ENCODE data around the gene FAM78B.
A peak's percentile ranks its signal among the peaks of the same experiment; 100 is the strongest.

FAM78B gene

GRCh38 chr1:166152978-166153377, 13.8 kb downstream of the FAM78B start:
- no CpG with 5 or more reads among the region's 2 CpGs for WGBS, 2 donors (ENCODE audit: extremely low coverage in 2 of 2, insufficient read length in 2 of 2, insufficient replicate concordance in 1 of 2)

GRCh38 chr1:166151804-166152203, 15.0 kb downstream of the FAM78B start:
- H3K79me1 ChIP-seq (ENCODE audit: low read depth, low read length): no peaks in the 10 kb centered on the region

More at GRCh38 chr1:166152978-166153377, 13.8 kb downstream of the FAM78B start:
- Histone ChIP-seq H3K23ac (ENCODE audit: low read depth, low read length, poor library complexity) (no peak overlapping the region), H2BK5ac (ENCODE audit: low read length) (no peak overlapping the region), H2AK5ac (ENCODE audit: low read depth, low read length) (no peak overlapping the region), H3K14ac (ENCODE audit: low read length) (no peak overlapping the region), H3K9me3 (replicated peaks in 1 of 2; ENCODE audit: control insufficient read depth in 2 of 2, insufficient read depth in 1 of 2, low read depth in 1 of 2, low read length in 2 of 2) (no peaks in the 10 kb centered on the region), H3K4me1 (ENCODE audit: control insufficient read depth in 2 of 2, insufficient read depth in 1 of 2, low read depth in 1 of 2, low read length in 2 of 2) (no peaks in the 10 kb centered on the region), H3K27me3 (ENCODE audit: control insufficient read depth in 3 of 3, insufficient read depth in 3 of 3, low read depth in 1 of 3, low read length in 3 of 3) (no peaks in the 10 kb centered on the region), H3K18ac (ENCODE audit: low read length) (no peak overlapping the region), H3K79me1 (ENCODE audit: low read depth, low read length) (no peaks in the 10 kb centered on the region), H2BK12ac (ENCODE audit: low read length) (no peak overlapping the region), H3K4ac (ENCODE audit: low read length) (no peak overlapping the region), H2BK120ac (ENCODE audit: low read depth, low read length) (no peak overlapping the region), H4K91ac (ENCODE audit: low read depth, low read length, poor library complexity) (no peak overlapping the region), H3K36me3 (replicated peaks in 1 of 2; ENCODE audit: control insufficient read depth in 2 of 2, insufficient read depth in 2 of 2, low read length in 2 of 2) (no peaks in the 10 kb centered on the region), H2BK15ac (ENCODE audit: low read length) (no peak overlapping the region), H3K4me3 (ENCODE audit: low read length in 2 of 2) (no peak overlapping the region), H4K8ac (ENCODE audit: low read depth, low read length) (no peak overlapping the region), H2AFZ (ENCODE audit: low read length) (no peak overlapping the region), H3K4me2 (ENCODE audit: insufficient read depth, low read length, poor library complexity, severe bottlenecking) (no peak overlapping the region), H3K9ac (ENCODE audit: low read depth, low read length, poor library complexity) (no peak overlapping the region), H3K27ac (replicated peaks; ENCODE audit: low read length) (no peak overlapping the region)
- DNase-seq (ENCODE audit: low spot score): no peak

GRCh38 chr1:166145499-166145898, 21.3 kb downstream of the FAM78B start:
- no peak overlapping the region for H3K4me2 ChIP-seq (ENCODE audit: insufficient read depth, low read length, poor library complexity, severe bottlenecking)
- no peak overlapping the region for H3K23ac ChIP-seq (ENCODE audit: low read depth, low read length, poor library complexity)
- whole genome bisulfite sequencing, 2 donors (ENCODE audit: extremely low coverage in 2 of 2, insufficient read length in 2 of 2, insufficient replicate concordance in 1 of 2): no CpG with 5 or more reads among the region's 1 CpG
- H3K14ac ChIP-seq (ENCODE audit: low read length): no peak overlapping the region
- no peak overlapping the region for H2BK5ac ChIP-seq (ENCODE audit: low read length)
- no peaks in the 10 kb centered on the region for H3K27me3 ChIP-seq (ENCODE audit: control insufficient read depth in 3 of 3, insufficient read depth in 3 of 3, low read depth in 1 of 3, low read length in 3 of 3)
- H2BK12ac ChIP-seq (ENCODE audit: low read length): no peak overlapping the region
- H3K27ac ChIP-seq (replicated peaks; ENCODE audit: low read length): no peak overlapping the region
- no peak for DNase-seq (ENCODE audit: low spot score)
- H3K18ac ChIP-seq (ENCODE audit: low read length): no peak overlapping the region
- H3K4me3 ChIP-seq (ENCODE audit: low read length in 2 of 2): no peak overlapping the region
- no peak overlapping the region for H3K9ac ChIP-seq (ENCODE audit: low read depth, low read length, poor library complexity)
- H2BK120ac ChIP-seq (ENCODE audit: low read depth, low read length): no peak overlapping the region
- no peak overlapping the region for H2AK5ac ChIP-seq (ENCODE audit: low read depth, low read length)
- H4K8ac ChIP-seq (ENCODE audit: low read depth, low read length): no peak overlapping the region
- no peaks in the 10 kb centered on the region for H3K36me3 ChIP-seq (replicated peaks in 1 of 2; ENCODE audit: control insufficient read depth in 2 of 2, insufficient read depth in 2 of 2, low read length in 2 of 2)
- no peaks in the 10 kb centered on the region for H3K4me1 ChIP-seq (ENCODE audit: control insufficient read depth in 2 of 2, insufficient read depth in 1 of 2, low read depth in 1 of 2, low read length in 2 of 2)
- no peaks in the 10 kb centered on the region for H3K9me3 ChIP-seq (replicated peaks in 1 of 2; ENCODE audit: control insufficient read depth in 2 of 2, insufficient read depth in 1 of 2, low read depth in 1 of 2, low read length in 2 of 2)
- no peak overlapping the region for H4K91ac ChIP-seq (ENCODE audit: low read depth, low read length, poor library complexity)
- no peaks in the 10 kb centered on the region for H3K79me1 ChIP-seq (ENCODE audit: low read depth, low read length)
- no peak overlapping the region for H3K4ac ChIP-seq (ENCODE audit: low read length)
- H2BK15ac ChIP-seq (ENCODE audit: low read length): no peak overlapping the region
- H2AFZ ChIP-seq (ENCODE audit: low read length): no peak overlapping the region

More at GRCh38 chr1:166151804-166152203, 15.0 kb downstream of the FAM78B start:
- no peaks in the 10 kb centered on the region for H3K27me3 ChIP-seq (ENCODE audit: control insufficient read depth in 3 of 3, insufficient read depth in 3 of 3, low read depth in 1 of 3, low read length in 3 of 3)
- no peak overlapping the region for H2BK120ac ChIP-seq (ENCODE audit: low read depth, low read length)
- H4K8ac ChIP-seq (ENCODE audit: low read depth, low read length): no peak overlapping the region
- no peak overlapping the region for H2AK5ac ChIP-seq (ENCODE audit: low read depth, low read length)
- H3K18ac ChIP-seq (ENCODE audit: low read length): no peak overlapping the region
- H3K27ac ChIP-seq (replicated peaks; ENCODE audit: low read length): no peak overlapping the region
- no peak overlapping the region for H2BK12ac ChIP-seq (ENCODE audit: low read length)
- H3K14ac ChIP-seq (ENCODE audit: low read length): no peak overlapping the region
- H2BK15ac ChIP-seq (ENCODE audit: low read length): no peak overlapping the region
- no peak overlapping the region for H2AFZ ChIP-seq (ENCODE audit: low read length)
- no peaks in the 10 kb centered on the region for H3K4me1 ChIP-seq (ENCODE audit: control insufficient read depth in 2 of 2, insufficient read depth in 1 of 2, low read depth in 1 of 2, low read length in 2 of 2)
- no peak for DNase-seq (ENCODE audit: low spot score)
- no peak overlapping the region for H4K91ac ChIP-seq (ENCODE audit: low read depth, low read length, poor library complexity)
- H3K9me3 ChIP-seq (replicated peaks in 1 of 2; ENCODE audit: control insufficient read depth in 2 of 2, insufficient read depth in 1 of 2, low read depth in 1 of 2, low read length in 2 of 2): no peaks in the 10 kb centered on the region
- H3K36me3 ChIP-seq (replicated peaks in 1 of 2; ENCODE audit: control insufficient read depth in 2 of 2, insufficient read depth in 2 of 2, low read length in 2 of 2): no peaks in the 10 kb centered on the region
- no peak overlapping the region for H3K4ac ChIP-seq (ENCODE audit: low read length)
- H3K4me2 ChIP-seq (ENCODE audit: insufficient read depth, low read length, poor library complexity, severe bottlenecking): no peak overlapping the region
- no peak overlapping the region for H3K9ac ChIP-seq (ENCODE audit: low read depth, low read length, poor library complexity)
- H3K23ac ChIP-seq (ENCODE audit: low read depth, low read length, poor library complexity): no peak overlapping the region
- H3K4me3 ChIP-seq (ENCODE audit: low read length in 2 of 2): no peak overlapping the region
- no peak overlapping the region for H2BK5ac ChIP-seq (ENCODE audit: low read length)
- no CpG with 5 or more reads among the region's 5 CpGs for WGBS, 2 donors (ENCODE audit: extremely low coverage in 2 of 2, insufficient read length in 2 of 2, insufficient replicate concordance in 1 of 2)

- Histone ChIP-seq H3K9me3 (replicated peaks in 1 of 2; ENCODE audit: control insufficient read depth in 2 of 2, insufficient read depth in 1 of 2, low read depth in 1 of 2, low read length in 2 of 2) (no peaks in the 10 kb centered on the region), H3K14ac (ENCODE audit: low read length) (no peak overlapping the region), H3K4me3 (ENCODE audit: low read length in 2 of 2) (peak overlapping the region in 1 of 2 donors; percentile 13), H3K27me3 (ENCODE audit: control insufficient read depth in 3 of 3, insufficient read depth in 3 of 3, low read depth in 1 of 3, low read length in 3 of 3) (no peaks in the 10 kb centered on the region), H2BK12ac (ENCODE audit: low read length) (no peak overlapping the region), H2AFZ (ENCODE audit: low read length) (no peak overlapping the region), H3K4me2 (ENCODE audit: insufficient read depth, low read length, poor library complexity, severe bottlenecking) (no peak overlapping the region), H3K23ac (ENCODE audit: low read depth, low read length, poor library complexity) (no peak overlapping the region), H2BK15ac (ENCODE audit: low read length) (no peak overlapping the region), H3K27ac (replicated peaks; ENCODE audit: low read length) (no peak overlapping the region), H3K4ac (ENCODE audit: low read length) (no peak overlapping the region), H4K91ac (ENCODE audit: low read depth, low read length, poor library complexity) (no peak overlapping the region), H2AK5ac (ENCODE audit: low read depth, low read length) (no peak overlapping the region), H3K4me1 (ENCODE audit: control insufficient read depth in 2 of 2, insufficient read depth in 1 of 2, low read depth in 1 of 2, low read length in 2 of 2) (no peaks in the 10 kb centered on the region), H3K79me1 (ENCODE audit: low read depth, low read length) (no peaks in the 10 kb centered on the region), H4K8ac (ENCODE audit: low read depth, low read length) (no peak overlapping the region), H2BK120ac (ENCODE audit: low read depth, low read length) (no peak overlapping the region), H3K18ac (ENCODE audit: low read length) (no peak overlapping the region), H2BK5ac (ENCODE audit: low read length) (no peak overlapping the region), H3K9ac (ENCODE audit: low read depth, low read length, poor library complexity) (no peak overlapping the region), H3K36me3 (replicated peaks in 1 of 2; ENCODE audit: control insufficient read depth in 2 of 2, insufficient read depth in 2 of 2, low read length in 2 of 2) (no peaks in the 10 kb centered on the region)
- DNase-seq (ENCODE audit: low spot score): no peak
Measured at GRCh38 chr1:166141969-166142368, 24.8 kb downstream of the FAM78B start.

All from neuronal stem cell (in vitro differentiated cells).